Vagina (tissue), 2 donors: ENCODE data around the gene KATNAL1.

Source experiments
- CTCF ChIP-seq, 3 experiments: fragments of 450-650 bp in 2 of 3; fragments of 200-600 bp in 1 of 3; sonication (generic) in 1 of 3; IDR thresholded peaks; one replicate each; pipeline ENCODE4 v1.5.1; 2017 to 2019; ENCODE audit warnings: antibody characterized with exemption in 3 of 3, mild to moderate bottlenecking in 2 of 3, moderate library complexity in 2 of 3
- POLR2A ChIP-seq, 2 donors: fragments of 450-650 bp; IDR thresholded peaks; one replicate each; pipeline ENCODE4 v1.6.1; 2017; ENCODE audit warnings: antibody characterized with exemption in 2 of 2, mild to moderate bottlenecking in 2 of 2, moderate library complexity in 2 of 2
- POLR2AphosphoS5 ChIP-seq, 2 donors: sonication (generic); formaldehyde crosslinking; IDR thresholded peaks; one replicate each; pipeline ENCODE4 v1.9.0; 2017; ENCODE audit warnings: antibody characterized with exemption in 2 of 2, mild to moderate bottlenecking in 2 of 2, low read depth in 1 of 2; ENCODE audit not compliant: insufficient read depth in 1 of 2

GRCh38 chr13:30319130-30319529 is 11.8 kb upstream of the KATNAL1 start:
- TF ChIP-seq CTCF (IDR thresholded peaks at IDR 0.05) (no peak), POLR2AphosphoS5 (IDR thresholded peaks at IDR 0.05; ENCODE audit: insufficient read depth in 1 of 2, low read depth in 1 of 2) (no peak), POLR2A (IDR thresholded peaks at IDR 0.05) (no peak)
